GM19043 (cell line): ENCODE results near the gene RAP1A.
"Not testable (repeated sequence)": the region's sequence is repeated elsewhere in the genome, so short reads cannot be mapped to it uniquely, and the experiment has no call there.

Experiments used
- ATAC-seq: cut with Tn5 transposase; IDR thresholded peaks from one replicate; pipeline ENCODE4 v1.9.1; 2021; ENCODE audit warnings: low read depth; ENCODE audit not compliant: unreplicated experiment

RAP1A gene

GRCh38 chr1:111734426-111734825 lies 114.8 kb downstream of the RAP1A start:
- ATAC-seq, result no peak

GRCh38 chr1:111734856-111735255 lies 115.3 kb downstream of the RAP1A start:
- no peak for ATAC-seq

- no peak for ATAC-seq
These were observed 115.7 kb downstream of the RAP1A start for GRCh38 chr1:111735321-111735720.

- ATAC-seq, result no peak
These were observed 116.4 kb downstream of the RAP1A start for GRCh38 chr1:111735858-111736544.

DNA sequence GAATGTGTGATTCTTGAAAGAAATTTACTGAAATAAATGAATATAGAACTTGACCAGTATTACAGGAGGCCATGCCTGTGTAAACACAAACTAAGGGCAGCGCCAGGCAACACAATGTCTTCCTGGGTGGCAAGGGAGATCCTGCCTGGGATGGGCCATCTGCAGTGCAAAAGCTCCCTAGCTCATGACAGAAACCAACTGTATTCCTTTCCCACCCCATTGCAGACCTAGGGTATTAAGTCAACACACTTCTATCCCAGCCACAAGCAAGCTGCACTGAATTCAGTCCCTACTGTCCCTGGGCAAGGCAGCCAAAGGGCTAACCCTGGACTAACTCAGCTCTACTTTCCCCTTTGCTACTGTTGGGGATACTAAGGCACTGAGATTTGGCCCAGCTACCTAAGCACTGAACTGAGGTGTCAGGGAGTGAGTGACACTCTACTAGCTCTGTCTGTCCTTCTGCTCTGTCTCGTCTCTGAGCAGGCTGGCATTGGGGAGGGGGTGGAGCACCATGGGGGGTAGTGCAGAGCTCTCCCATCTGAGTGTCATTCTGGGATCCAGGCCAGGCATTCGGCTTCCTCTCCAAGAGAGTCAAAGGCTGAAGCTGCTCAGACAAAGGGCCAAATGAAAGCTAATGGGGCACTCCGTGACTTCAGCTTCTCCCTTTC lies 117.1 kb downstream of the RAP1A start:
- no peak for ATAC-seq

DNA sequence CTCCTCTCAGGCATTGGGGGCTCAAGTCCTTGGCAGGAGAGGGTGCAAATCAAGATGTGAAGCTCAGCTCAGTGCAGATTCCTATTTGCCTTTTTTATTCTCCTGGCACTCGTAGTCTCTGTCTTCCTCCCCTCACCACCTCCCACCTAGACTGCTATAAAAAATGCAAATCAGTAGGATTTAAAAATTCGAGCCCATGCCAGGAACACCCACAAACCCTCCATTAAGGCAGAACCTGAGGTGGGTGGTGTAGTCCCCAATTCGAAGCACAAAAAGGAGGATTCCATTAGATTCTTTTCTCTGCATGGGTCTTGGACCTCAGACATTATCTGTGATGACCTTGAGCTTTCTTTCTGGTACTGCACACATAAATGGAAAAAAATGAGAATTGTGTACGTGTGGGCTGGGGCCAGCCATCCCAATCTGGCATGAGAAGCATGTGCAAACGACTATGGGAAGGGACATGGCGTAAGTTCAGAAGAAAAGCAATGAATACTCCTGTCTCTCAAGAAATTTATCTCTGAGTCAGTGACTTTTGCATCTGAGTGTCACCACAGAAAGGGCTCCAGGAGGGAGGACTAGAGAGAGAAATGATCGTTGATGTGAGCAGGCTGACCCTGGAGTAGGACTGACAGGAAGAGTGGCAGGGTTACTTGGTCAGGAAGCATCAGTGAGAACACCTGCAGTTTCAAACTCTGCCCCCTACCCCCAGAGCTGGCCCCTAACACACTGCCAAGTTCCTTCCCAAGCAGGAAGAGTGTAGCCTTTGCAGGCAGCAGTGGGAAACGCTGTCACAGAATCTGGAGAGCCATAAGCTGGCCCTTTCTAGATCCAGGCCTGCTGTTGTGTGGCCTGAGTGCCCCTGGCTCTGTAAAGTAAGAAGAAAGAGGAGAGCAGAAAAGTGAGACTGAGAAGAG lies 117.9 kb downstream of the RAP1A start:
- no peak for ATAC-seq

- ATAC-seq, result no peak
These were observed 118.5 kb downstream of the RAP1A start for GRCh38 chr1:111738133-111738435.

- ATAC-seq, result peak; percentile 34
These were observed 119.0 kb downstream of the RAP1A start for GRCh38 chr1:111738436-111739193.

DNA sequence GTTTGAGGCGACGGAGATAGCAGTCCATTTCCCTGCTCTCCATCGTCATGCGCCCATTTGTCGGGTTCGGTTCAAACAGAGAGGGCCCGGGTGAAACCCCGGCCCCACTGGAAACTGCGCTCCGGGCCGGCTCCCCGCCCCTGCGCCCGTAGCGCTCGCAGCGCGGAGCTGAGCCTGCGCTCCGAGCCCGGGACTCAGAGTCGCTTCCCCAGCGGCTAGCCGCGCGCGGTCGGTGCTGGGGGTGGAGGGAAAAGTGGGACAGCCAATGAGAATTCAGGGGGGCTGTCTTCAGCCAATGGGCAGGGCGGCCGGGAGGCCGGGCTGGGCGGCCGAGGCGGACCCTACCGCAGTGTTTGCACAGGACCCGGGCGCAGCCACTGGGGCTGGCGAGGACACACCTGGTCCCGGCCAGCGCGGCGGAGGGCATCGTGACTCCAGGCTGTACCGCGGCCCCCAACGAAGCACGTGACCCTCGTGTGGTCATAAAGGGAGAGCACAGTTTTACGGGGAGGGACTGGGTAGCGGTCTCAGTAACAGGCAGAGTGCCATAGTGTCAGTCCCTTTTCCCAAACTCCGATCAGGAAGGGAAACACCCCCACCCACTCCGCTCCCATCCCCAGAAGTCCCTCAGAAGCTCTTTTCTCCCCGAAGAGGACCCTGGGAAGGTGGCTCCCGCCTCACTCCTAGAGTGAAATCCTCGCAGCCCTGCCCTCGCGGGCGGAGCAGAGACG lies 119.8 kb downstream of the RAP1A start, which contains the start of gene INKA2:
INKA2 (minus strand) TSS at position 202 of the 731 bp plus-strand sequence; CDS start at position 49, 153 bp downstream.
- ATAC-seq, result peak; percentile 81

GRCh38 chr1:111739925-111740765 lies 120.6 kb downstream of the RAP1A start:
- no peak for ATAC-seq

- ATAC-seq, result not testable (repeated sequence)
These were observed 122.7 kb downstream of the RAP1A start for GRCh38 chr1:111742292-111742691.

DNA sequence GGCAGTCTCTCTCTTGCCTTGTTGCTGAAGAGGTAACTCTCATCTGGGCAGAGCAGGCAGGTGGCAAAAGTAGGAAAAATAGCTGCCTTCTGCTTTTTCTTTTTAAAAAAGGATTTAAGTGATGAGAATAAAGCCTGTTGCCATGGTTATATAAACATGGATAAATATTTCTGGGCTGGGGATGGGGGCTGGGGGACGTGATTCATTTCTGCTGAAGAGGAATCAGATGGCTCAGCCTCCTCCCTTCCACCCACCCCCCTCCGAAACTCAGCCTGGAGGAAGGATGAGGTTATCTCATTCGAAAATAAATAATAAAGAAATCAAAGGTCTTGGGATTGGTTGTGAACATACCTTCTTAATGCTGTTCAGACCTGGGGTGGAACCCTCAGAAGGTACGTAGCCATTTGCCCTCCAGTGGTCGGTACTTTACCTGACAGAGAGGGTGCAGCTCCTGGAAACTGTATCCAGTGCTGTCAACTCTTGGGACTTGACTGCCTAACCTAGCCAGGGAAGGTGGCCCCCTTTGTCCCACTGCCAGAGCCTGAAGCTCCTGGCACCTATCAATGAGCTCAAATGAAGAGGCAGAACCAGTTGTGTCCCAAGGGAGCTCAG lies 123.5 kb downstream of the RAP1A start:
- ATAC-seq, result no peak

- no peak for ATAC-seq
These were observed 124.1 kb downstream of the RAP1A start for GRCh38 chr1:111743679-111744101.

GRCh38 chr1:111745675-111746613 lies 126.4 kb downstream of the RAP1A start:
- ATAC-seq, result no peak

DNA sequence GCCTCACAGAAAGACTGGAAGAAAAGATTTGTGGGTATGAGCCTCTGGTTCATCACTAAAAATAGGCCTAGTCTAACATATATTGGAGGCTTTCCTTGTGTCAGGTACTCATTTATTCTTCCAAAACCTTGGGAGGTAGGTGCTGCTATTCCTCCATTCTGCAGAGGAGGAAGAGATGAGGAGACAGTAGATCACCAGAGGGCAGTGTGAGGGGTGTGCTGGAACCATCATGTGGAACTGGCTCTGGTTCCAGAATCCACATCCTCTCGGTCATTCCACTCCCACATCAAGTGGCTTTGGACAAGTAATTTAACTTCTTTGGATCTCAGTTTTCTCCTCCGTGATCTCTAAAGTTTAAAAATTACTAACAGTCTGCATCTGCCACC lies 127.0 kb downstream of the RAP1A start:
- no peak for ATAC-seq

- no peak for ATAC-seq
These were observed 127.7 kb downstream of the RAP1A start for GRCh38 chr1:111747282-111747734.

- no peak for ATAC-seq
These were observed 128.4 kb downstream of the RAP1A start for GRCh38 chr1:111747947-111748346.
